ENCODE results near the gene MAML3.

GRCh38 chr4:139753686-139754085 lies 400.3 kb downstream of the MAML3 start:
- no peak for TF ChIP-seq CTCF (IDR thresholded peaks at IDR 0.05)
- no peak for TF ChIP-seq POLR2A (IDR thresholded peaks at IDR 0.05)

Data from lower leg skin (tissue), 3 donors.